Fibroblast of villous mesenchyme (primary cell): ENCODE measurements around the gene SLC13A4. TPM values are rescaled to one million over a fixed set of nuclear protein-coding genes. Genes with fewer than 3 reads are reported as not detected.
"Not testable (repeated sequence)": the region's sequence is repeated elsewhere in the genome, so short reads cannot be mapped to it uniquely, and the experiment has no call there.

Experiments
- DNase-seq: peaks from one replicate; pipeline ENCODE4 v3.0.0-alpha.2; 2010; ENCODE audit warnings: low read depth
- H3K4me3 ChIP-seq: 2 replicates; pipeline ENCODE4 v1.5.1; 2011; ENCODE audit warnings: low read depth, mild to moderate bottlenecking, low read length
- small RNA-seq: library from RNA; depleted of rRNA; stranded (forward); fragments of <200 nt; gene quantifications from one replicate; pipeline ENCODE3, GENCODE V24; 2012
- total RNA-seq: library from RNA; depleted of rRNA; stranded (reverse); fragments of >200 nt; gene quantifications from 2 replicates; pipeline ENCODE4 v1.2.3, GENCODE V29; 2012
- TF ChIP-seq, protein P1 (sequence below): IDR thresholded peaks from 2 replicates; pipeline ENCODE4 v1.5.1; 2012; ENCODE audit warnings: low read depth, mild to moderate bottlenecking, low read length; ENCODE audit not compliant: insufficient read depth

Gene SLC13A4
- total RNA-seq, 1 donor: not detected

DNA sequence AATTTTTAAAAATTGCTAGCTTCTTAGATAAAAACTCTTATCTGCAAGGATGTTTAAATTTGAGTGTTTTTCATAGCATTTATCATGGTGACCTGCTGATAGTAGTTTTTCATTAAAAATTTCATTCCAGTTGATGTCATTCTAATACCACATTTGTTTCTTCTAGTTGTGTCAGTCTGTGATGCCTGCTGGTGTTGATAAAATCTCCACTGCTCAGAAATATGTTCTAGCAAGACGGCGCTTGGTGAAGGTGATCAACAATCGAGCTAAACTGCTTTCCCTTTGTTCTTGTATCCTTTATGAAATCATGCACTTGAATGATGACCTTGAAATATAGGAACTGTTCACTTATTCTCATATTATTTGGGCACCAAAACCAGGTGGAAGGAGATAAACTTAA, 83.3 kb downstream of the SLC13A4 start:
- H3K4me3 ChIP-seq: no peak overlapping the region
- DNase-seq: no peak
- TF ChIP-seq, protein P1, sequence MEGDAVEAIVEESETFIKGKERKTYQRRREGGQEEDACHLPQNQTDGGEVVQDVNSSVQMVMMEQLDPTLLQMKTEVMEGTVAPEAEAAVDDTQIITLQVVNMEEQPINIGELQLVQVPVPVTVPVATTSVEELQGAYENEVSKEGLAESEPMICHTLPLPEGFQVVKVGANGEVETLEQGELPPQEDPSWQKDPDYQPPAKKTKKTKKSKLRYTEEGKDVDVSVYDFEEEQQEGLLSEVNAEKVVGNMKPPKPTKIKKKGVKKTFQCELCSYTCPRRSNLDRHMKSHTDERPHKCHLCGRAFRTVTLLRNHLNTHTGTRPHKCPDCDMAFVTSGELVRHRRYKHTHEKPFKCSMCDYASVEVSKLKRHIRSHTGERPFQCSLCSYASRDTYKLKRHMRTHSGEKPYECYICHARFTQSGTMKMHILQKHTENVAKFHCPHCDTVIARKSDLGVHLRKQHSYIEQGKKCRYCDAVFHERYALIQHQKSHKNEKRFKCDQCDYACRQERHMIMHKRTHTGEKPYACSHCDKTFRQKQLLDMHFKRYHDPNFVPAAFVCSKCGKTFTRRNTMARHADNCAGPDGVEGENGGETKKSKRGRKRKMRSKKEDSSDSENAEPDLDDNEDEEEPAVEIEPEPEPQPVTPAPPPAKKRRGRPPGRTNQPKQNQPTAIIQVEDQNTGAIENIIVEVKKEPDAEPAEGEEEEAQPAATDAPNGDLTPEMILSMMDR: no peak

GRCh38 chr7:135644154-135644553, 83.8 kb downstream of the SLC13A4 start:
- no peak for DNase-seq
- H3K4me3 ChIP-seq: no peak overlapping the region
- TF ChIP-seq, protein P1: no peak

DNA sequence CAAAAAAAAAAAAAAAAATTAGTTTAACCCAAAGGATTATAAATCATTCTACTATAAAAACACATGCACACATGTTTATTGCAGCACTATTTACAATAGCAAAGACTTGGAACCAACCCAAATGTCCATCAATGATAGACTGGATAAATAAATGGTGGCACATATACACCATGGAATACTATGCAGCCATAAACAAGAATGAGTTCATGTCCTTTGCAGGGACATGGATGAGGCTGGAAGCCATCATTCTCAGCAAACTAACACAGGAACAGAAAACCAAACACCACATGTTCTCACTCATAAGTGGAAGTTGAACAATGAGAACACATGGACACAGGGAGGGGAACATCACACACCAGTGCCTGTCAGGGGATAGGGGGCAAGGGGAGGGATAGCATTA, 88.3 kb downstream of the SLC13A4 start:
- not testable (repeated sequence) for H3K4me3 ChIP-seq, DNase-seq

GRCh38 chr7:135634191-135634878, 93.7 kb downstream of the SLC13A4 start:
- no peak for DNase-seq
- no peak overlapping the region for H3K4me3 ChIP-seq
- TF ChIP-seq, protein P1: no peak

Small RNAs within 50 kb of the gene (small RNA-seq; reads per million reads assigned to genes)
- gene RNU6-1154P: not detected

Other genes starting within 250 kb of the SLC13A4 start
- 10.3 and 16.4 TPM in 2 replicates for gene CNOT4, start 218.1 kb downstream of the SLC13A4 start, total RNA-seq
- 52.5 and 75.6 TPM in 2 replicates for gene NUP205, start 170.3 kb downstream of the SLC13A4 start, total RNA-seq
- gene STMP1, start 65.7 kb downstream of the SLC13A4 start, total RNA-seq: 18.6 and 19.0 TPM in 2 replicates
- gene FAM180A, start 20.6 kb upstream of the SLC13A4 start, total RNA-seq: 2.9 and 3.0 TPM in 2 replicates
- 138 and 158 TPM in 2 replicates for gene MTPN, start 249.2 kb upstream of the SLC13A4 start, total RNA-seq